Measurements from ENCODE around the gene SLC22A8. TPM values are rescaled to one million over a fixed set of nuclear protein-coding genes. Genes with fewer than 3 reads are reported as not detected.

SLC22A8 gene
- total and polyA plus RNA-seq, 10 of the 15 experiments (the other 5 are each of a cell fraction or from before 2014, with no cell fraction given): not detected

- TF ChIP-seq, protein P1, sequence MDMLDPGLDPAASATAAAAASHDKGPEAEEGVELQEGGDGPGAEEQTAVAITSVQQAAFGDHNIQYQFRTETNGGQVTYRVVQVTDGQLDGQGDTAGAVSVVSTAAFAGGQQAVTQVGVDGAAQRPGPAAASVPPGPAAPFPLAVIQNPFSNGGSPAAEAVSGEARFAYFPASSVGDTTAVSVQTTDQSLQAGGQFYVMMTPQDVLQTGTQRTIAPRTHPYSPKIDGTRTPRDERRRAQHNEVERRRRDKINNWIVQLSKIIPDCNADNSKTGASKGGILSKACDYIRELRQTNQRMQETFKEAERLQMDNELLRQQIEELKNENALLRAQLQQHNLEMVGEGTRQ (IDR thresholded peaks at IDR 0.05; ENCODE audit: borderline replicate concordance, low read depth, low read length): no peak
- TF ChIP-seq RCOR1 (conservative IDR thresholded peaks at IDR 0.05; ENCODE audit: low read depth, low read length) (no peak), RUNX3 (IDR thresholded peaks at IDR 0.05; ENCODE audit: low read length) (no peak), NFIC (IDR thresholded peaks at IDR 0.05; ENCODE audit: low read depth, low read length) (no peak)
Measured at GRCh38 chr11:62999156-62999555, 16.5 kb downstream of the SLC22A8 start (continued).

GRCh38 chr11:62996271-62996670 lies 19.4 kb downstream of the SLC22A8 start:
- H4K20me1 ChIP-seq (ENCODE audit: control insufficient read depth, insufficient read depth): no peaks in the 10 kb centered on the region
- FAIRE-seq: no peak
- BruUV-seq (replicated peaks): no TSS peak
- no peak for DNase-seq (ENCODE audit: low read depth, low spot score)
- H3K27me3 ChIP-seq (replicated peaks in 1 of 2; ENCODE audit: control insufficient read depth in 2 of 2, insufficient read depth in 2 of 2, low read length in 1 of 2): peaks cover under 1 to 2% of the 10 kb centered on the region in 2 experiments; a peak in 3 of 4 replicates
- POLR2A ChIA-PET: no interaction called here
- H3K79me2 ChIP-seq (ENCODE audit: control insufficient read depth, insufficient read depth, low read length): no peaks in the 10 kb centered on the region
- no peaks in the 10 kb centered on the region for H3K36me3 ChIP-seq (ENCODE audit: control insufficient read depth in 2 of 2, insufficient read depth in 2 of 2, low read length in 1 of 2)
- H3K9ac ChIP-seq (ENCODE audit: control insufficient read depth, insufficient read depth, low read length): no peak overlapping the region
- no peak overlapping the region for H2AFZ ChIP-seq (ENCODE audit: control insufficient read depth, low read depth, low read length)
- H3K9me3 ChIP-seq (replicated peaks; ENCODE audit: control insufficient read depth, insufficient read depth, low read length): no peaks in the 10 kb centered on the region
- TF ChIP-seq MEF2A (IDR thresholded peaks at IDR 0.05; ENCODE audit: insufficient read depth, low read depth, low read length) (no peak), ZNF274 (IDR thresholded peaks at IDR 0.05; ENCODE audit: insufficient read depth, insufficient read length) (no peak), BRCA1 (IDR thresholded peaks at IDR 0.05; ENCODE audit: low read depth, low read length) (no peak), SREBF1 (IDR thresholded peaks at IDR 0.05; ENCODE audit: low read length) (no peak), RAD21 (IDR thresholded peaks at IDR 0.05; ENCODE audit: insufficient read depth, low read depth, low read length) (no peak), FOXK2 (IDR thresholded peaks at IDR 0.05) (no peak), TCF3 (IDR thresholded peaks at IDR 0.05; ENCODE audit: borderline replicate concordance, insufficient read depth, low read depth, low read length) (no peak), NR2C2 (IDR thresholded peaks at IDR 0.05; ENCODE audit: borderline replicate concordance, control insufficient read depth, insufficient read length, low read depth) (no peak), SIX5 (IDR thresholded peaks at IDR 0.05; ENCODE audit: low read depth, low read length, severe bottlenecking) (no peak)
- TF ChIP-seq, protein P2, sequence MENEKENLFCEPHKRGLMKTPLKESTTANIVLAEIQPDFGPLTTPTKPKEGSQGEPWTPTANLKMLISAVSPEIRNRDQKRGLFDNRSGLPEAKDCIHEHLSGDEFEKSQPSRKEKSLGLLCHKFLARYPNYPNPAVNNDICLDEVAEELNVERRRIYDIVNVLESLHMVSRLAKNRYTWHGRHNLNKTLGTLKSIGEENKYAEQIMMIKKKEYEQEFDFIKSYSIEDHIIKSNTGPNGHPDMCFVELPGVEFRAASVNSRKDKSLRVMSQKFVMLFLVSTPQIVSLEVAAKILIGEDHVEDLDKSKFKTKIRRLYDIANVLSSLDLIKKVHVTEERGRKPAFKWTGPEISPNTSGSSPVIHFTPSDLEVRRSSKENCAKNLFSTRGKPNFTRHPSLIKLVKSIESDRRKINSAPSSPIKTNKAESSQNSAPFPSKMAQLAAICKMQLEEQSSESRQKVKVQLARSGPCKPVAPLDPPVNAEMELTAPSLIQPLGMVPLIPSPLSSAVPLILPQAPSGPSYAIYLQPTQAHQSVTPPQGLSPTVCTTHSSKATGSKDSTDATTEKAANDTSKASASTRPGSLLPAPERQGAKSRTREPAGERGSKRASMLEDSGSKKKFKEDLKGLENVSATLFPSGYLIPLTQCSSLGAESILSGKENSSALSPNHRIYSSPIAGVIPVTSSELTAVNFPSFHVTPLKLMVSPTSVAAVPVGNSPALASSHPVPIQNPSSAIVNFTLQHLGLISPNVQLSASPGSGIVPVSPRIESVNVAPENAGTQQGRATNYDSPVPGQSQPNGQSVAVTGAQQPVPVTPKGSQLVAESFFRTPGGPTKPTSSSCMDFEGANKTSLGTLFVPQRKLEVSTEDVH (IDR thresholded peaks at IDR 0.05; ENCODE audit: low read depth, partially characterized antibody): no peak
- CTCF ChIA-PET: no interaction called here
- RAD21 ChIA-PET (ENCODE audit: unreplicated experiment): no interaction called here
- H3K4me3 ChIP-seq: no peak overlapping the region
- H3K27ac ChIP-seq (ENCODE audit: control insufficient read depth, insufficient read depth): no peak overlapping the region
- in situ Hi-C loops (cut with MboI): no loop called here
- intact Hi-C loops (cut with micrococcal nuclease; ENCODE audit: unreplicated experiment): no loop called here
- H3K4me2 ChIP-seq (ENCODE audit: control insufficient read depth, insufficient read depth): no peak overlapping the region
- SMC1A ChIA-PET (ENCODE audit: uncharacterized antibody, unreplicated experiment): no interaction called here
- no peaks in the 10 kb centered on the region for H3K4me1 ChIP-seq (ENCODE audit: control insufficient read depth, insufficient read depth, low read length)
- no peak for ATAC-seq
- 0% methylated on average over 1 of the region's 1 CpG for WGBS (ENCODE audit: insufficient coverage, insufficient replicate concordance, low lambda C conversion rate, missing lambda C conversion rate)
